HCT116 (cell line): ENCODE data around the gene CCDC57.

Experiments
- CTCF ChIP-seq, 3 experiments: fragments of 200-600 bp in 1 of 3; sonication (generic) in 1 of 3; IDR thresholded peaks in 2 of 3; conservative IDR thresholded peaks in 1 of 3; 2 replicates each; pipeline ENCODE4 v1.5.1; 2012 to 2017; ENCODE audit warnings: low read depth in 2 of 3, low read length in 2 of 3, antibody characterized with exemption in 1 of 3, borderline replicate concordance in 1 of 3, control low read depth in 1 of 3, mild to moderate bottlenecking in 1 of 3, mixed read lengths in 1 of 3, mixed run types in 1 of 3, moderate library complexity in 1 of 3; ENCODE audit not compliant: insufficient read depth in 1 of 3
- EGR1 ChIP-seq: IDR thresholded peaks from 2 replicates; pipeline ENCODE4 v1.6.1; 2012; ENCODE audit warnings: low read depth
- EZH2 ChIP-seq: fragments of 200-600 bp; sonication (generic); IDR thresholded peaks from 2 replicates; pipeline ENCODE4 v1.6.1; 2017; ENCODE audit warnings: antibody characterized with exemption, mixed run types
- EZH2phosphoT487 ChIP-seq: fragments of 200-600 bp; IDR thresholded peaks from 2 replicates; pipeline ENCODE4 v1.6.1; 2018; ENCODE audit warnings: antibody characterized with exemption, borderline replicate concordance
- MAX ChIP-seq: IDR thresholded peaks from 2 replicates; pipeline ENCODE4 v1.6.1; 2012
- POLR2A ChIP-seq: IDR thresholded peaks from 2 replicates; pipeline ENCODE4 v1.7.0; 2011; ENCODE audit warnings: borderline replicate concordance; ENCODE audit not compliant: insufficient read depth, insufficient read length; ENCODE audit errors: extremely low read depth
- REST ChIP-seq: IDR thresholded peaks from 2 replicates; pipeline ENCODE4 v1.6.1; 2012; ENCODE audit warnings: low read depth
- YY1 ChIP-seq: IDR thresholded peaks from 2 replicates; pipeline ENCODE4 v1.6.1; 2011; ENCODE audit warnings: low read length, low read depth, moderate library complexity, mild to moderate bottlenecking; ENCODE audit not compliant: insufficient replicate concordance; ENCODE audit errors: extremely low read depth

GRCh38 chr17:82118168-82118814 lies 94.4 kb downstream of the CCDC57 start:
- TF ChIP-seq CTCF (IDR thresholded peaks at IDR 0.05 in 2 of 3, conservative IDR thresholded peaks at IDR 0.05 in 1 of 3; ENCODE audit: borderline replicate concordance in 1 of 3, insufficient read depth in 1 of 3, low read depth in 2 of 3, low read length in 2 of 3) (no peak), POLR2A (no peak), EZH2 (no peak), EZH2phosphoT487 (no peak), EGR1 (no peak), REST (no peak), MAX (no peak), YY1 (no peak)
